K562 (cell line): ENCODE data around the gene GLP2R. TPM values are rescaled to one million over a fixed set of nuclear protein-coding genes. Genes with fewer than 3 reads are reported as not detected.

Experiments used
- ATAC-seq: fragments of 200-7000 bp; cut with Tn5 transposase; 3 replicates; pipeline ENCODE4 v1.9.1; 2020; ENCODE audit warnings: moderate library complexity
- BruUV-seq: library from RNA; stranded (reverse); fragments of 400-500 nt; replicated peaks from 2 replicates; lab custom pipeline; 2021; lab: Mats Ljungman, UMichigan
- CTCF ChIA-PET: fragments of 300-600 bp; formaldehyde crosslinking; extraction: SDS; loops from one replicate; lab custom pipeline; 2021; ENCODE audit warnings: low intra/inter-chr PET ratio; lab: Yijun Ruan, JAX
- POLR2A ChIA-PET: fragments of 300-600, 350-650 bp; sonication (Branson Sonifier 250); formaldehyde crosslinking; extraction: SDS; loops from one replicate; lab custom pipeline; 2021; ENCODE audit warnings: antibody characterized with exemption, inconsistent platforms; lab: Yijun Ruan, JAX
- DNase-seq, 4 experiments: peaks; one replicate each; pipeline versions ENCODE4 v3.0.0 to v3.0.0-alpha.2; 2011 to 2018; ENCODE audit warnings: low spot score in 3 of 4, mixed read lengths in 3 of 4; ENCODE audit errors: extremely low read depth in 1 of 4
- FAIRE-seq: peaks from 2 replicates; lab custom pipeline; 2011; peaks lifted over from hg19 to GRCh38; lab: Jason Lieb, UNC
- H2AFZ ChIP-seq: 2 replicates; pipeline ENCODE4 v1.6.0; 2011; ENCODE audit warnings: low read depth, low read length, control low read depth, inconsistent platforms
- H3K27ac ChIP-seq: fragments of 200-600 bp; 3 replicates; pipeline ENCODE4 v1.8.0; 2011; ENCODE audit warnings: low read depth, mild to moderate bottlenecking, control low read depth, inconsistent platforms, low read length, moderate library complexity, mixed read lengths; ENCODE audit errors: extremely low read depth
- H3K27me3 ChIP-seq, 2 experiments: fragments of 300-600 bp in 1 of 2; 2 replicates in 1 of 2; 3 replicates in 1 of 2; pipeline versions ENCODE4 v1.6.0 to v1.8.0; 2011; ENCODE audit warnings: inconsistent platforms in 2 of 2, low read length in 2 of 2, mild to moderate bottlenecking in 1 of 2, mixed read lengths in 1 of 2, moderate library complexity in 1 of 2; ENCODE audit not compliant: control insufficient read depth in 2 of 2, insufficient read depth in 2 of 2
- H3K36me3 ChIP-seq: fragments of 300-600 bp; 3 replicates; pipeline ENCODE4 v1.8.0; 2011; ENCODE audit warnings: mild to moderate bottlenecking, low read length, inconsistent platforms; ENCODE audit not compliant: control insufficient read depth, insufficient read depth
- H3K4me1 ChIP-seq, 2 experiments: fragments of 200-600 bp in 1 of 2; replicated peaks in 1 of 2; 2 replicates in 1 of 2; 3 replicates in 1 of 2; pipeline versions ENCODE4 v1.5.1 to v1.8.0; 2011; ENCODE audit warnings: inconsistent platforms in 2 of 2, low read length in 2 of 2, mild to moderate bottlenecking in 1 of 2, mixed read lengths in 1 of 2, moderate library complexity in 1 of 2; ENCODE audit not compliant: control insufficient read depth in 2 of 2, insufficient read depth in 2 of 2
- H3K4me2 ChIP-seq: 2 replicates; pipeline ENCODE4 v1.6.1; 2011; ENCODE audit warnings: low read length, control low read depth, inconsistent platforms, mixed read lengths; ENCODE audit not compliant: insufficient read depth
- H3K4me3 ChIP-seq: fragments of 200-600 bp; sonication (generic), shearing (Covaris generic); 2 replicates; pipeline ENCODE4 v1.5.1; 2016; ENCODE audit warnings: control low read depth, inconsistent platforms
- H3K79me2 ChIP-seq: fragments of 200-600 bp; 3 replicates; pipeline ENCODE4 v1.8.0; 2011; ENCODE audit warnings: low read length, inconsistent platforms; ENCODE audit not compliant: control insufficient read depth, insufficient read depth
- H3K9ac ChIP-seq, 2 experiments: 2 replicates each; pipeline versions ENCODE4 v1.6.0 to v1.6.1; 2011; ENCODE audit warnings: low read depth in 2 of 2, low read length in 2 of 2, control low read depth in 1 of 2, inconsistent platforms in 1 of 2, mild to moderate bottlenecking in 1 of 2, mixed read lengths in 1 of 2; ENCODE audit not compliant: insufficient read depth in 1 of 2
- H3K9me1 ChIP-seq: one replicate; pipeline ENCODE4 v1.6.0; 2011; ENCODE audit warnings: inconsistent platforms, mild to moderate bottlenecking, low read length, moderate library complexity; ENCODE audit not compliant: control insufficient read depth, insufficient read depth
- H3K9me3 ChIP-seq: replicated peaks from 2 replicates; pipeline ENCODE4 v1.5.1; 2011; ENCODE audit warnings: low read depth, low read length, inconsistent platforms; ENCODE audit not compliant: control insufficient read depth, insufficient read depth
- H4K20me1 ChIP-seq: replicated peaks from 2 replicates; pipeline ENCODE4 v1.6.1; 2011; ENCODE audit warnings: low read length, inconsistent platforms, mixed read lengths; ENCODE audit not compliant: control insufficient read depth, insufficient read depth
- ATF6 ChIP-seq: sonication (generic); formaldehyde crosslinking; IDR thresholded peaks from 2 replicates; pipeline ENCODE4 v1.4.0; 2020; ENCODE audit warnings: mild to moderate bottlenecking, missing genetic modification reagents
- E2F6 ChIP-seq, 2 experiments: IDR thresholded peaks; 2 replicates each; pipeline ENCODE4 v1.6.1; 2011; ENCODE audit warnings: borderline replicate concordance in 1 of 2, control low read depth in 1 of 2, low read depth in 1 of 2, low read length in 1 of 2, mild to moderate bottlenecking in 1 of 2, mixed read lengths in 1 of 2, moderate library complexity in 1 of 2; ENCODE audit not compliant: insufficient read depth in 1 of 2, insufficient read length in 1 of 2, poor library complexity in 1 of 2, severe bottlenecking in 1 of 2; ENCODE audit errors: extremely low read depth in 1 of 2
- MTF1 ChIP-seq: fragments of 250-450 bp; sonication (Bioruptor Pico); IDR thresholded peaks from 2 replicates; pipeline ENCODE4 v1.9.0; 2021; ENCODE audit warnings: moderate library complexity, mild to moderate bottlenecking, inconsistent platforms, borderline replicate concordance
- TAF7 ChIP-seq: fragments of 450-650 bp; IDR thresholded peaks from 2 replicates; pipeline ENCODE4 v1.6.1; 2016; ENCODE audit warnings: missing genetic modification characterization, missing compliant biosample characterization
- WGBS: fragments of 100-300 bp; shearing (Covaris generic); methylation state at CpG from one replicate; pipeline ENCODE4 v1.1.6; 2016; ENCODE audit warnings: low coverage, mixed read lengths; ENCODE audit not compliant: insufficient coverage; ENCODE audit errors: missing lambda C conversion rate; 5-methylcytosine and 5-hydroxymethylcytosine counted together
- in situ Hi-C: fragments of 300-500 bp; cut with MboI; formaldehyde crosslinking; loops from 4 replicates; pipeline ENCODE4 v1.15.0; 2018; ENCODE audit warnings: inconsistent platforms, mixed read lengths
- intact Hi-C: fragments of 100-400 bp; cut with micrococcal nuclease; formaldehyde crosslinking; loops from 2 replicates; pipeline ENCODE4 v1.14.2; 2022
- polyA plus RNA-seq, 8 experiments: library from polyadenylated mRNA; depleted of rRNA in 4 of 8; stranded (reverse) in 5 of 8; unstranded in 3 of 8; fragments of >200 nt; fragmentation: Nextera tagmentation in 2 of 8; fragmentation: Illumina TruSeq in 1 of 8; extraction: Ambion mirVana in 2 of 8; extraction: Trizol in 1 of 8; gene quantifications; 2 replicates each; pipeline versions ENCODE4 v1.2.1 to v1.2.3, GENCODE V29; 2011 to 2014; ENCODE audit warnings: inconsistent platforms in 1 of 8, missing spikeins in 1 of 8
- total RNA-seq, 7 experiments: library from RNA; depleted of rRNA in 6 of 7; stranded (reverse); fragments of >200 nt in 6 of 7; fragmentation: Illumina TruSeq in 2 of 7; extraction: Trizol in 2 of 7; gene quantifications; 2 replicates each; pipeline versions ENCODE4 v1.2.1 to v1.2.3, GENCODE V29; 2011 to 2021; ENCODE audit warnings: low replicate concordance in 1 of 7
- TF ChIP-seq, protein P1 (sequence below), 2 experiments: IDR thresholded peaks in 1 of 2; conservative IDR thresholded peaks in 1 of 2; 2 replicates each; pipeline ENCODE4 v1.6.1; 2016; ENCODE audit warnings: low read depth in 2 of 2, mild to moderate bottlenecking in 1 of 2, missing compliant biosample characterization in 1 of 2, missing genetic modification characterization in 1 of 2, moderate library complexity in 1 of 2
- TF ChIP-seq, protein P2 (sequence below): fragments of 450-650 bp; formaldehyde crosslinking; IDR thresholded peaks from 2 replicates; pipeline ENCODE4 v1.4.0; 2020; ENCODE audit warnings: mild to moderate bottlenecking, mixed read lengths

Gene GLP2R
- total and polyA plus RNA-seq, 9 of the 15 experiments (the other 6 are each of a cell fraction or from before 2014, with no cell fraction given), result not detected

DNA sequence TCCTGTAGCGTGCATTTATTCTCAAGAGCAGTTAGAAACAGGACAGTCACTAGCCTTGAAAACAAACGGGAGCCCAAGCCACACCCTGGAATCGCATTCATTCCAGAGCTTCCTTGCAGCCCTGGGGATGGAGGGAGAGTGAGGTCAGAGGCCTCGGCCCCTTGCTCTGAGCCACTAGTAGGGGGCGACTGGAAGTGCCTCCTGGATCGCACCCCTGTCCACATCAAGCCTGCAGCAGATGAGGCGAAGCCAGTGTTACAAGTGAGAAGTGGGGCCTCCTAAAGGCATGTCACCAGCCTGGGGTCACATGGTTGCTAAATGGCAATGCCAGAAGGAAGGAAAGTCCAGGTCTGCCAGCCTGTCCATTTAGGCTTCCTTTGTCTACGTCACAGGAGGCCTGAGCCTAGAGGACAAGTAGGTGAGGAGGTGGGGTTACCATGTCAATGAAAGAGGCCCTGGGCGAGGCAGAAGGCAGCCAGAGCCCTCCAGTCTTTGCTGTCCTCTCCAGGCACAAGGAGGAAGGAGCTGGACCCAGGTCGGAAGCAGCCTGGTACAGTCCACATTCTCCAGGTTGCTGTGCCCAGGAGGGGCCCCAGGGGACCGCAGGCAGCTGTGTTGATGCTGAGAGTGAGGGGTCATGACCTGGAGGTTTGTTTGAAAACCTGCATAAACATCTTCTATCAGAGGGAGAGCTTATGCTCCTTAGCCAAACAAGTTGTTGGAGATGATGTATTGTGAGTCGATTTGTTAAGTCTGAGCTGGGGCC is 82.3 kb downstream of the GLP2R start:
- intact Hi-C loops, result no loop called here
- Histone ChIP-seq H3K4me3 (no peak overlapping the region), H2AFZ (no peak overlapping the region), H3K9ac (no peak overlapping the region), H3K27me3 (peaks cover 0 to 5% of the 10 kb centered on the region in 2 experiments; a peak in 2 of 5 replicates), H3K4me1 (no peaks in the 10 kb centered on the region), H3K4me2 (no peak overlapping the region), H3K9me3 (no peaks in the 10 kb centered on the region), H3K27ac (no peak overlapping the region), H4K20me1 (no peaks in the 10 kb centered on the region), H3K79me2 (no peaks in the 10 kb centered on the region), H3K36me3 (no peaks in the 10 kb centered on the region), H3K9me1 (no peaks in the 10 kb centered on the region)
- no TSS peak for BruUV-seq
- CTCF ChIA-PET, result no interaction called here
- in situ Hi-C loops, result no loop called here
- WGBS, result 0% methylated on average over 7 of the region's 12 CpGs
- POLR2A ChIA-PET, result no interaction called here
- TF ChIP-seq TAF7 (no peak), MTF1 (CRISPR knock-in tag) (no peak), ATF6 (no peak), E2F6 (IDR thresholded peaks at IDR 0.05; ENCODE audit: borderline replicate concordance in 1 of 2, extremely low read depth in 1 of 2, insufficient read depth in 1 of 2, insufficient read length in 1 of 2, low read depth in 1 of 2, low read length in 1 of 2, poor library complexity in 1 of 2, severe bottlenecking in 1 of 2) (no peak)
- TF ChIP-seq, protein P1, sequence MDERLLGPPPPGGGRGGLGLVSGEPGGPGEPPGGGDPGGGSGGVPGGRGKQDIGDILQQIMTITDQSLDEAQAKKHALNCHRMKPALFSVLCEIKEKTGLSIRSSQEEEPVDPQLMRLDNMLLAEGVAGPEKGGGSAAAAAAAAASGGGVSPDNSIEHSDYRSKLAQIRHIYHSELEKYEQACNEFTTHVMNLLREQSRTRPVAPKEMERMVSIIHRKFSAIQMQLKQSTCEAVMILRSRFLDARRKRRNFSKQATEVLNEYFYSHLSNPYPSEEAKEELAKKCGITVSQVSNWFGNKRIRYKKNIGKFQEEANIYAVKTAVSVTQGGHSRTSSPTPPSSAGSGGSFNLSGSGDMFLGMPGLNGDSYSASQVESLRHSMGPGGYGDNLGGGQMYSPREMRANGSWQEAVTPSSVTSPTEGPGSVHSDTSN (CRISPR knock-in tag; IDR thresholded peaks at IDR 0.05; ENCODE audit: low read depth), result no peak
- TF ChIP-seq, protein P1 (tag; conservative IDR thresholded peaks at IDR 0.05; ENCODE audit: low read depth), result no peak
- TF ChIP-seq, protein P2, sequence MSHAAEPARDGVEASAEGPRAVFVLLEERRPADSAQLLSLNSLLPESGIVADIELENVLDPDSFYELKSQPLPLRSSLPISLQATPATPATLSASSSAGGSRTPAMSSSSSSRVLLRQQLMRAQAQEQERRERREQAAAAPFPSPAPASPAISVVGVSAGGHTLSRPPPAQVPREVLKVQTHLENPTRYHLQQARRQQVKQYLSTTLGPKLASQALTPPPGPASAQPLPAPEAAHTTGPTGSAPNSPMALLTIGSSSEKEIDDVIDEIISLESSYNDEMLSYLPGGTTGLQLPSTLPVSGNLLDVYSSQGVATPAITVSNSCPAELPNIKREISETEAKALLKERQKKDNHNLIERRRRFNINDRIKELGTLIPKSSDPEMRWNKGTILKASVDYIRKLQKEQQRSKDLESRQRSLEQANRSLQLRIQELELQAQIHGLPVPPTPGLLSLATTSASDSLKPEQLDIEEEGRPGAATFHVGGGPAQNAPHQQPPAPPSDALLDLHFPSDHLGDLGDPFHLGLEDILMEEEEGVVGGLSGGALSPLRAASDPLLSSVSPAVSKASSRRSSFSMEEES, result no peak
- no peak for DNase-seq
- no peak for ATAC-seq
- FAIRE-seq, result no peak
